Suprapubic skin (tissue), 3 donors: ENCODE measurements around the gene UBE2Z.

Source experiments
- POLR2AphosphoS5 ChIP-seq, 3 donors: sonication (generic); formaldehyde crosslinking; IDR thresholded peaks; one replicate each; pipeline ENCODE4 v1.6.1; 2017; ENCODE audit warnings: antibody characterized with exemption in 3 of 3
- TF ChIP-seq, protein P1 (sequence below), 2 donors: fragments of 200-600 bp in 1 of 2; fragments of 450-650 bp in 1 of 2; sonication (generic) in 1 of 2; IDR thresholded peaks; one replicate each; pipeline ENCODE4 v1.5.1; 2016 to 2019; ENCODE audit warnings: antibody characterized with exemption in 2 of 2, mild to moderate bottlenecking in 1 of 2, moderate library complexity in 1 of 2

DNA sequence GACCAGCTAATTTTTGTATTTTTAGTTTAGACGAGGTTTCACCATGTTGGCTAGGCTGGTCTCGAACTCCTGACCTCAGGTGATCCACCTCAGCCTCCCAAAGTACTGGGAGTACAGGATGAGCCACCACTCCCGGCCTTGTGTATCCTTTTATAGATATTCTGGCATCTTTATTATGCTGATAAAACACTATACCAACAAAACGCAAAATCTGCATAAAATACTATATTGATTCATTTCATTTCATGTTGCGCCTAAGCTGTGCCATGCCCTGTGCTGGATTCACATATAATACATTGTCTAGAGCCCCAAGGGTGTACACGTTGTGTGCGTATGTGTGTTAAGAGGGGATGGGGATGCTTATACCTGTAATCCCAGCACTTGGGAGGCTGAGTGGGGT lies 3.8 kb upstream of the UBE2Z start:
- TF ChIP-seq, protein P1, sequence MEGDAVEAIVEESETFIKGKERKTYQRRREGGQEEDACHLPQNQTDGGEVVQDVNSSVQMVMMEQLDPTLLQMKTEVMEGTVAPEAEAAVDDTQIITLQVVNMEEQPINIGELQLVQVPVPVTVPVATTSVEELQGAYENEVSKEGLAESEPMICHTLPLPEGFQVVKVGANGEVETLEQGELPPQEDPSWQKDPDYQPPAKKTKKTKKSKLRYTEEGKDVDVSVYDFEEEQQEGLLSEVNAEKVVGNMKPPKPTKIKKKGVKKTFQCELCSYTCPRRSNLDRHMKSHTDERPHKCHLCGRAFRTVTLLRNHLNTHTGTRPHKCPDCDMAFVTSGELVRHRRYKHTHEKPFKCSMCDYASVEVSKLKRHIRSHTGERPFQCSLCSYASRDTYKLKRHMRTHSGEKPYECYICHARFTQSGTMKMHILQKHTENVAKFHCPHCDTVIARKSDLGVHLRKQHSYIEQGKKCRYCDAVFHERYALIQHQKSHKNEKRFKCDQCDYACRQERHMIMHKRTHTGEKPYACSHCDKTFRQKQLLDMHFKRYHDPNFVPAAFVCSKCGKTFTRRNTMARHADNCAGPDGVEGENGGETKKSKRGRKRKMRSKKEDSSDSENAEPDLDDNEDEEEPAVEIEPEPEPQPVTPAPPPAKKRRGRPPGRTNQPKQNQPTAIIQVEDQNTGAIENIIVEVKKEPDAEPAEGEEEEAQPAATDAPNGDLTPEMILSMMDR (IDR thresholded peaks at IDR 0.05), result no peak
- no peak for TF ChIP-seq POLR2AphosphoS5 (IDR thresholded peaks at IDR 0.05)
